ENCODE data around the gene AJAP1.
"Not testable (repeated sequence)": the region's sequence is repeated elsewhere in the genome, so short reads cannot be mapped to it uniquely, and the experiment has no call there.

The AJAP1 gene

DNA sequence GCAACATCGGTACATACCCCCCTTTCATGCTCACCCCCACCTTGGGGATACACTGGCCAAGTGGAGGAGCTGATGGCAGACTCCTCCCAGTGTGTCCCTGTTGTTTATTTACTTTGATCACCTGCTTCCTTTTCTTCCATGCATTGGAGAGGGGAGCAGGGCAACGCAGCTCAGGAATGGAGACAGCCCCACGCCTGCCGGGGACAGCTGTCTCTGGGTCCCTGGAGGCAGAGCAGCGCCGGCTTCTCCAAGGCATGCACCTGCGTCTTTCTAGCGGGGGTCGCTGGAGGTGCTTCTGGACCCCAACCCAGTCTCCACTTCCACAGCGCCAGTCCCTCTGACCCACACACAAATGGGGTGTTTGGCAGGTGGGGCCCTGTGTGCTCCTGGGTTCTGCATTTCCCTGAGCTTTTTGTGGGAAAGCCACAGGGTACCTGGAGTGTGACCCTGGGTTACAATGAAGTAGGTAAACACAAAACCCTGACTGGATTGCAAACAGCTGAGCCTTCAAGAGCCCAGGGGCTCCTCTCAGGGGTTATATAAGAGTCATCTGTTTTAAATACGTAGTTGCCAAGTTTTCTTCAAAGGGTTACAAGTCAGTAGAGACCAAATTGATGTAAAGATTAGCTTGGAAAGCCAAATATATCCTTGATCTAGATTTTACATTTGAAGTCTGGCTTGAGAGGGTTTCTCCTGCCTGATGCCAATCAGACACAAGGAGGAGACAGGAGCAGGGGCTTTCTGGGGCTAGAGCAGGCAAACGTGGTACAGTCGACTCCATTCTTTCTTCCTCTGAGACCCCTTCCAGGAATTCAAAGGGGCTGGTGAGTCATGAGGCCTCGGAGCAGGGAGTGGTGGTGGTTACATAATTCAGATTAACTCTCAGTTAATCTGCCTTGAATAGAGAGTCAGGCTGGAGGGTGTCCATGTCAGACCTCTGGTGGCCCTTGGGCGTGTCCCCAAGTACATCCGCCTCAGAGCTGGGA is 4.5 kb downstream of the AJAP1 start:
- no peak for DNase-seq

DNA sequence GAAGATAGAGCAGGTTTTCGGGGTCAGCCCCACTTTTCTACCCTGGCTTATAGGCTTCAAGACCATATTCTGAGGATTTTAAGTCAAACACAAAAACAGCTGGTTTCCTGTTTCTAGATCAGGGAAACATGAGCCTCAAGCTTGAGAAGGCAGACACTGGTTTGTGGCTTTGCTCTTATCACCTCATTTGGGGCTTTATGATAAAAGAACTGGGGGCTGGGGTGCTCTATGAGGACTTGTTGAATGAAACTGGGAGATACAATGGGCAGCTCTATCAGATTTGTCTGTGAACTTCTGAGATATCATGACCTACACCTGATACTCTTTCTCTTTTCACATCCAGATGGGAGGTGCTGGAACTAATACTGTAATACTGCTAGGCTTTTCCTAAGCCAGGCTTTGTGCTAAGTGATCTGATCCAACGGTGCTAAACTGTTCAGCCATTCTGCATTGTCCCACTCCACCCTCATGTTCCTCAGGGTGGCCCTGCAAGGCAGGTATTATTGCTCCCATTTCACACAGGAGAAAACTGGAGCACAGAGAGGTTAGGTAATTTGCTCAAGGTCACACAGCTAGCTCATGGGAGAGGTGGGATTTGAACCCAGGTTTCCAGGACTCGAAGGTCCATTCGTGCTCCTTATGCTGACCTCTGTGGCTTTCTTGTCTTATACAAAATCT is 6.6 kb downstream of the AJAP1 start:
- DNase-seq = no peak

DNA sequence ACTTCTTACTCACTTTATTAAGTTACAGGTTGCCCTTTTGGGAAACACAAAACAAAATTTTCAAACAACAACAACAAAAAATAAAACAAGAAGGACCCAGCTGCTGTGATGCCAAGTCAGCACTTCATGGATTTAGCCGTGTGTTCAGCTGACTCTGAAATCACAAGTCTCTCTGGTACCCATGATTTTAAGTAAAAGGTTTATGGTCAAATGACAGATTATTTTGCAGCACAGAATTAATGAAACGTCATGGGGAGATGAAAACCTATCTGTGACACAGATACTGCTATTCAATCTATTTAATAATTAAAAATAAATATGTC is 7.1 kb downstream of the AJAP1 start:
- DNase-seq = no peak

DNA sequence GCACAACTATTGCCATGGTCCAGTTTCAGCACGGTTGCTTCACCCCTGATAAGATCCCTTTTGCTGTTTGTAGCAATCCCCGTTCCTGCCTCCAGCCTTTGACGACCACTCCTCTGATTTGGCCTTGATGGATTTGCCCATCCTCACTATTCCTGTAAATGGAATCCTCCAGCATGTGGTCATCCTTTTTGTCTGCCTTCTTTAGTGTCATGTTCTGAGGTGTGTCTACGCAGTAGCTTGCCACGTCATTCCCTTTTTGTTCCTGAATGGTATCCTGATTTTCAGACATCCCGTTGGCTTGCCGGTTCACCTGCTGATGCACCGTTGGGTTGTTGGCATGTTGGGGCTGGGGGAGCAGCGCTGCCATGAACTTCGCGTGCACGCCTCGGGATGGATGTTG is 7.8 kb downstream of the AJAP1 start:
- no peak for DNase-seq

DNA sequence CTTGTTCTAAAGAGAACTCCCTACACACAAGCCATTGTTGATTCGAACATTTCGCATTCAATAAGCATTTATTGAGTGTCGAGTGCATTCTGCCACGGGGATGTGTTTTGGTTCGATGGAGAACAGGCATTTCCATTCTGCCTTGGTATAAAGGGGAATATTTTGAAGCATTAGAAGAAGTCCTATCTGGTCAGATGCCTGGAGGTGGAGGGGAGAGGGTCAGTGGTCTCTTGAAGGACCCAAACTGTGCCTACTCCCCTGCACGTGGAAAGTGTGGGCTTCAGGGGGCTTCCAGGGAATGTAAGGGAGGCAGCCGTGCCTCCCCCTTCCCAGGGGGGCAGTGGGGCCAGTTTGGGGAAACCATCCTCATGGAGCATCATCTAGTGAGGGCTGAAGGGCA is 8.3 kb downstream of the AJAP1 start:
- no peak for DNase-seq

DNA sequence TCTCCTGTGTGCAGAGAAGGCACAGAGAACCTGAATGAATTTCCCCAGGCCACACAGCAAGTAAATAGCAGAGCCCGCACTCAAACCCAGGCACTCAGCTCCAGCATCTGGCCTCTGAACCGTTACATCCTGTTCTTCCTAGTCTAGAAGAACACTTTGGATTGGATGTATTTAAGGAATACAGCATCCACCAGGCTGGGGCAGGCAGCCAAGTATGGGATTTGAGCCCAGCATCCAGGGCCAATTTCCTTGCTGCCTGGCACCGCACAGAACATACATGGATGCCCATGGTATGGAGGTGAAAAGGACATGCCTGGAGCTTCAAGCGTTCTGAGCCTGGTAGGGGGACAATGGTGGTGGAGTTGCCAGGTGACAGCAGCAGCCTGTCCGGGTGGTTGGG is 9.7 kb downstream of the AJAP1 start:
- no peak for DNase-seq

DNA sequence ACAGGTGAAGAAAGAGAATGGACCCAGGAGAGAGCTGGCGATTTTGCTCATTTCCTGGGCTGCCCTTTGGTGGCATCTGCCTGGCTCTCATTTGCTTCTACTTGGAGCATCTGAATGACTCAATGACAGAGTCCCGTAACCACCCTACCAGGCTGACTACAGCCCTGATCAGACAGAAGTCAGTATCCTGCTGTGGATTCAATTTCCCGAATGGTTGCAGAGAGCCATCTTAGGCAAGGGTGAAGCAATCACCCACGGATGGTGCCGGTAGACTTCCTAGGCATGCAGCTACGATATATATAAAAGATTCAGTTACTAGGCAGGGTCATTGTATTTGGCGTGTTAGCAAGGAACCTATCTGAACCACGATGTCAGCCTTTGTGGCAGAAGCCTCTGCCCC is 10.2 kb downstream of the AJAP1 start:
- DNase-seq = no peak

DNA sequence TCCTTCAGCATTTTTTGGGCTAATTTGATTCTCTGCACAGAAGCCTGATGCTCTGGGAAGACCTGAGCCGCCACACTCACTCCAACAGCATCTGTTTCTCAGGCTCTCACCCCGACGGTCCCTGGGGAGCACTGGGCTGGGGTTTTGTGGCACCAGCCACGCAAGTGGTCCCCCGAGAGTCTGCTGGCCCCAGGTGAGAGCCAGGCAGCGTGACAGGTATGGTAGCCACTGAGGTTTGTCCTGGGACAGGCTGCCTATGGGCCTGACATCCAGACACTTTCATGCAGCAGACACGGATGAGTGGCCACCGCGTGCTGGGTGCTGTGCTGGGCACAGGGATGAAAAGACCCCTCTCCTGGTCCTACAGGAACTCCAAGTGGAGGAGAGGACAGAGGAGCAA is 11.0 kb downstream of the AJAP1 start:
- no peak for DNase-seq

DNA sequence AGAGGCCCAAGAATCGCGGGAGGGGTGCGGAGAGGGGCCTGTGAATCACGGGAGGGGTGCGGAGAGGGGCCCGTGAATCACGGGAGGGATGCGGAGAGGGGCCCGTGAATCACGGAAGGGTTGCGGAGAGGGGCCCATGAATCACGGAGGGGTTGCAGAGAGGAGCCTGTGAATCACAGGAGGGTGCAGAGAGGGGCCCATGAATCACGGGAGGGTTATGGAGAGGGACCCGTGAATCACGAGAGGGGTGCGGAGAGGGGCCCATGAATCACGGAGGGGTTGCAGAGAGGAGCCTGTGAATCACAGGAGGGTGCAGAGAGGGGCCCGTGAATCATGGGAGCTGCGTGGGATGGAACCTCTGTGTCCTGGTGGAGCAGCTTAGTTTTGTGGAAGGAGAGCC is 12.3 kb downstream of the AJAP1 start:
- not testable (repeated sequence) for DNase-seq

DNA sequence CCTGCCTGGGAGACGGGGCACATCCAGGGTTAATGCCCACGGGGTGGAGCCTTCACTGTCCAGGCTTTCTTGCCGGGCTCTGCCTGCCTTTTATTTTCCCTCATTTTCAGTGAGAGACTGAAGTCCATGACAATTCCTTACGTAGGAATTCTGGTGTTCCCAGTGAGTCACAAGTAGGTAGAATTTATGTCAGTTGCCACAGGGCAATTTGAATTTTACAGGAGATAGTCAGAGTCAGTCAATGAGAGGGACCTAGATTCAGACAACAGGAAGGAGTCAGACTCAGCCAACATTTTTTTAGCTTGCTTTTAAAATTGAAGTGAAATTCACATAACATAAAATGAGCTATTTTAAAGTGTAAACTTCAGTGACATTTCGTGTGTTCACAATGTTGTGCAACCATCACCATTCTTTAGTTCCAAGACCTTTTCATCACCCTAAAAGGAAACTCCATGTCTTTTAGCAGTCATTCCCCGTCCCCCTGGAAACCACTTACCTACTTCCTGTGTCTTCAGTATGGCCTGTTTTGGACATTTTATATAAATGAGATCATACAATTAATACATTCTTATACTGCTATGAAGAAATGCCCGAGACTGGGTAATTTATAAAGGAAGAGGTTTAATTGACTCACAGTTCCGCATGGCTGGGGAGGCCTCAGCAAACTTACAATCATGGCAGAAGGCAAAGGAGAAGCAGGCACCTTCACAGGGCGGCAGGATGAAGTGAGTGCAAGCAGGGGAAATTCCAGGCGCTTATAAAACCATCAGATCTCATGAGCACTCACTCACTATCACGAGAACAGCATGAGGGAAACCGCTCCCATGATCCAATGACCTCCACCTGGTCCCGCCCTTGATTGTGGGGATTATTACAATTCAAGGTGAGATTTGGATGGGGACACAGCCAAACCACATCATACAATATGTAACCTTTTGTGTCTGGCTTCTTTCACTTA is 14.6 kb downstream of the AJAP1 start:
- no peak for DNase-seq

DNA sequence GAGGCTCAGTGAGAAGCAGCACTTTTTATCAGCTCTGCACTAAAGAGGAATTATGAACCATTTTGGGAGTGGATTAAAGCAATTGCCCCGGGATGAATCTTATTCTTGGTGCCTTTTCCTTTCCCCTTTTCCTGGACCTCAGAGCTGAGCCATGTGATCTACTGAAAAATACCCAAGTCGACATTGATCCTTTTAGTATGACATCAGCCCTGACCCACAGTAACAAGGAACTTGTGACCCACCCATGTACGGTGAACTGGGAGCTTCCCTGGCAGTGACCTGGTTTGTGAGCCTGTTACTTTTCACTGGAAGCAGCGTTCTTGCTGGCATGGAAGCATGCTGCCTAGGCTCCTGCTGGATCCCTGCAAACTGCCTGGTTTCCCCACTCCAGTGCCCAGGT is 15.9 kb downstream of the AJAP1 start:
- no peak for DNase-seq

DNA sequence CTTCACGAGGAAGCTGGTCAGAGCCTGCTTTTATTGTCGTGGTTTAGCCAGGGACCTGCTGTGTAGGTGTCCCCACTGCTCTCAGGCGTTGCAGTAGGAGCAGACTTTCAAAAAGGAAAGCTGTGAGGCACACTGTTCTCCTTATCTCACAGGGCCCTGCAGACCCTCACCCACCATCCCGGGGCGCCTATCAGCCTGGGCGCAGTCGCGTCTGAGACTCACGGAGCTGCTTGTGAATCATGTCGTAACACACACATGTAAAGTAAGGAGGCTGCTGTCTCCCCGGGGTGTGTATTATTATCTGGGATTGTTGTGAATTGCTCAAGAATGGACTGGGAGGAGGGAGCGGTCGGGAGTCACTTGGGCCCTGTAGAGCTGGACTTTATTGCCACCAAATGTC is 17.4 kb downstream of the AJAP1 start:
- no peak for DNase-seq

DNA sequence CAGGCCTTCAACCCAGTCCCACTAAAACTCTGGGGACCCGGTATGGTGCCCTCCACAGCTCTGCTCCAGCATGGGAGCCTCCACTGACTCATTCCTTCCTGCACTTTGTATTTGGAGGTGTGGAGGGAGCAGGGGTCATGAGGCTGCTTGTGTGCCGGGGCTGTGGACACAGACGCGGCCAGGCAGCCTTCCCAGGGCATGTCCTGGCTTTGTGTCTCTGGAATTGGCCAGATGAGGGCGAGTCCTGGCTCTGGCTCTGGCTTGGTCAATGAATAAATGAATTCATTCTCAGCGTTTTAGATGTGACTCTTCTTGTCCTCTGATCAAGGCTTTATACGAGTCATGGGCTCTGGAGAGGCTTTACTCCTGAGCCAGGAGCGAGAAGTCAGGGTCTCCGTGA is 19.1 kb downstream of the AJAP1 start:
- DNase-seq = no peak

DNA sequence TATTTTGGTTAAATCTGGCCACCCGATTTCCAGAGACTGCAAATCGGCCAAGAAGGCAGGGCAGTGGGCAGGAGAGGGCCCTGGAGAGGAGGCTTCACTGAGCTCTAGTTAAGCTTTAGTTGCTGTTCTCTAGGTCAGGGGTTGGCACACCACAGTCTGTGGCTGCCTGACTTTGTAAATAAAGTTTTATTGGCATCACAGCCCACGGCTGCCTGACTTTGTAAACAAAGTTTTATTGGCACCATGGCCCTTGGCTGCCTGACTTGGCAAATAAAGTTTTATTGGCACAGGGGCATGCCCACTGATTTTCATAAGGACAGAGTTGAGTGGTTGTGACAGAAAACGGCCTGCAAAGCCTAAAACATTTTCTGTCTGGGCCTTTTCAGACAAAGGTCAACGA is 19.7 kb downstream of the AJAP1 start:
- no peak for DNase-seq

DNA sequence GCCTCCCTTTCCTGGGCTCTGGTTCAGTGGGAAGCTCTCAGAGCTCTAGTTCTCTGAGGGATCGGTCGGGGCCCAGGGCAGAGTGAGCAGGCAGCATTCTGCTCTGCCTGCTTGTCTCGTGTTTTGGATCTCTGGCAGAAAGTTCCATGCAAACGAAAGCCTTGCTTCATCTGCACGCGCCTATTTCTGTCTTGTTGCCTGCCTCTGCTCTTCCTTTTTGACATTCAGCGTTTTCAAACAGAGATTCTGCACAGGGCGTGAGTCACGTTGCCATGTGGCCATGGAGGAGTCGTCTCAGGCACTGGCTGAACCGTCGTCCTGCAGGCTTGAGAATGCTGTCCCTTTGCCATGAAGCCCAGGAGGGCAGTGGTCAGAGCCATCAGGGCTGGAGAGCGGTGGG is 20.3 kb downstream of the AJAP1 start:
- no peak for DNase-seq

DNA sequence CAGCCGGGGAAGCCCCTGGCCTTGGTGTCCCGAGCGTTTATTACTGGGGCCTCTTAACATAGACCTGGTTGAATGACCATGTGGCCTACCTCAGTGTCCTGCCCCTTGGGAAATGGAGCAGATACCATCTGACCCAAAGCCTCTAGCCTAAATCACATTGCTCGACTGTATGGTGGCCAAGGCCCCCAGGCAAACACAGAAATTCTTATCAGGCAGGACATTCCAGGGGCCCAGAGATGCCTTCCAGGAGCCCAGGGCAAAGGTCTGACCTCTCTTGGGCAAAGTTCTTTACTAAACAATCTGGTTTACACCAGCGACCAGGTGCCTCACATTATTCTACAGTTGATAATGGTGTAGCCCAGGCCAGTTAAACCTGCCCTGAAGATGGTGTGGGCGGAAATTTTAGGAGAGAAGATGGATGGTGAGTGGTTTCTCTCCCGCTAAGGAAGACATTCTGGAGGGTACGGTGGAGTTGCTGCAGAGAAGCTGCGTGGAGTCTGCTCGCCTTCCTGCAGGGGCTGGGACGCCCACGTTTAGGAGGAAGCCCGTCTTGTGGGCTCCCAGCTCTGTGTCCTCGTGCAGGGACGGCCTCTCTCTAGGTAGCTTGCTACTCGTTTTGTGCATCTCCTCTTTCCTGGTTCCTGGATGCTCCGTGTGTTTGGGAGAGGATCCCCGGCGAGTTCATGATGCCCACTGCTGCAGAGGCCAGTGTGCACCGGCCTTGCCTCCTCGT is 21.2 kb downstream of the AJAP1 start:
- no peak for DNase-seq

DNA sequence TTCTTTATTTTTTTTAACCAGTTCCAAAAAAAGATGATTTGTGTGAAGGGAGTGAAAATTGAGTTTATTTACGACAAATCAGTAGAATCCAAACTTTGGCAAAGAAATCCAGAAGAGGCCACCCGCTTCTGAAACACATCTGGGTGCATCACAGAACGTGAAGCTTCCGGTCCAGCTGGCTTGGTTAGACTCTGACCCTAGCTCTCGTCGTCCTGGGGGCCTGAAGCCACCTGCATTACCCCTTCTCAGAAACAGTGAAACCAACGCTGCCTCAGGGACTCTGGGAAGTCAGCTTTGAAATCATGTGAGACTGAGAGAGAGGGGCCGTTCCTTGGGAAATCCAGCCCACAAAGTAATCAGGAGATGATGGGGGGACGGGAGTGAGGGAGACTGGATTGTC is 21.8 kb downstream of the AJAP1 start:
- no peak for DNase-seq

DNA sequence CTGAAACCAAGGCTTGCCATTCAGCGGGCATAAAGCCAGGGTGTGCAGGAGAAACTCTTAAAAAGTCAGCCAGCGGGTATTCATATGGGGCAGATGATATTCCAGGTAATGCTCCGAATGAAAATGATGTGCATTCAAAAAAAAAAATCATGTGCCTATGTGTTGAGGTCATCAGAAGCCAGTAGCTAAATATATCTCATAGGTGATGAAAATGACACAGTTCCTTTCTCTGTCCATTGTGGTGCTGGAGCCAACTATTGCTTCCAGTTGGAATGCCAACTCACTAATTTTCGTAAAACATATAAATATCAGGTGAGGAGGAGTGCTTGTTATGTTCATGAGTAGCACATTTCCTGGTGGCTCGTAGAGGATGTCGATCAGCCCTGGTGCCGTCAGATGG is 23.2 kb downstream of the AJAP1 start:
- DNase-seq = no peak

DNA sequence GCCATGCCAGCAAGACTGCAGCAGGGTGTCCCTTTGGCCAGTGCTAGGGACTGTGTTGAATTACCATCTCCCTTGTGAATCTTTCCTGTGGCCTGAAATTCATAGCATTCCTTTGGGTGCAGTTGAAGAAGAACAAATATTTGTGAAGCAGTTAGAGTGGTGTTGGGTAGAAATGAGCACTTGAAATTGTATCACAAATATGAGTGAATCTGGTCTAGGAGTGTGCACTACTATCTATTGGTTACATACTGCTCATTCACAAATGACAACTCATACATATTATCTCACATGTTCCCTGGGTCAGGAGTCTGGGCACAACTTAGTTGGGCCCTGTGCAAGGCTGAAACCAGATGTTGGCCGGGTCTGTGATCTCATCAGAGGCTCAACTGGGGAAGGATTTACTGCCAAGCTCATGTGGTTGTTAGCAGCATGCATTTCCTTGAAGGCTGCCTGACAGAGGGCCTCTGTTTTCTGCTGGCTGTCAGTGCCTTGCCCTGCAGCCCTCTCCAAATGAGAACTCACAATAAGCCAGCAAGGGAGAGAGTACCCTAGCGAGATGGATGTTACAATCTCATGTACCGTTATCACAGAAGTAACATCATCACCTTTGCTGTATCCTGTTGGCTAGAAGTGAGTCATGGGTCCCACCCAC is 23.8 kb downstream of the AJAP1 start:
- no peak for DNase-seq

DNA sequence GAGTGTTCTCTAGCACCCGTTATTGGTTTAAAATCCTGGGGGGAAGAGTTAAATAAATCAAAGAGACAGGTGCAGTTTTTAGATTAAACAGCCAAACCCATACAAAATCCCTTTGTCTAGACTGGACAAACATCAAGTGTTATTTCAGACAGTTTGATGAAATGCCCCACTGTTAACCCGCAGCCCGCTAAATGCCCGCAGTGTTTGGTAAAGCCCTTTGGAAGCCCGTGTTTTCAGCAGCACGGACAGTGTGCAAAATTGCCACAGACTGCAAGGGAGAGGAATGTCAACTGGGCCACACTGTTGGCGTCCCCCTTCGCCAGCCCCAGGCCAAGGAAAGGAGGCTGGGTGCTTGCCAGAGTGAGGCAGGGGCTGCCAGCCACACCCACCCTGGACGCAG is 26.6 kb downstream of the AJAP1 start:
- no peak for DNase-seq

DNA sequence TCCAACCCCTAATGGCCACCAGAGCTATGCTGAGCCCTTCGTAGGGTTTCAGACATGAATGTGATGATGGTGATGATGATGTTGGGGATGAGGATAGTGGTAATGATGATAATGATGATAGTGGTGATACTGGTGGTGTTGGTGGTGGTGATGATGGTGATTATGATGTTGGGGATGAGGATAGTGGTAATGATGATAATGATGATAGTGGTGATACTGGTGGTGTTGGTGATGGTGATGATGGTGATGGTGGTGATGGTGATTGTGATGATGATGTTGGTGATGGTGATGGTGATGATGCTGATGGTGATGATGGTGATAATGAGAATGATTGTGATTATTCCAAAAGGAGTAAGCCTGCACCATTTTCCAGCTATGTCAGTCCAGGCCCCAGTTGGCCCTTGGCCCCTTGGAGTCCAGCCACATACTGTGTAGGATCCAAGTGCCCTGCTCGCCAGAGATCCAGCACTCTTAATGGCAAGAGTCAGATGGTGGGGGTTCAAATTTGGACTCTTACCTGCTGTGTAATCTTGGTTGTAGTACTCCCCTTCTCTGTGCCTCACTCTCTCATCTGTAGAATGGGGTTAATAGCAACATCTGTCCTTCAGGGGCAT is 28.3 kb downstream of the AJAP1 start:
- DNase-seq = no peak

DNA sequence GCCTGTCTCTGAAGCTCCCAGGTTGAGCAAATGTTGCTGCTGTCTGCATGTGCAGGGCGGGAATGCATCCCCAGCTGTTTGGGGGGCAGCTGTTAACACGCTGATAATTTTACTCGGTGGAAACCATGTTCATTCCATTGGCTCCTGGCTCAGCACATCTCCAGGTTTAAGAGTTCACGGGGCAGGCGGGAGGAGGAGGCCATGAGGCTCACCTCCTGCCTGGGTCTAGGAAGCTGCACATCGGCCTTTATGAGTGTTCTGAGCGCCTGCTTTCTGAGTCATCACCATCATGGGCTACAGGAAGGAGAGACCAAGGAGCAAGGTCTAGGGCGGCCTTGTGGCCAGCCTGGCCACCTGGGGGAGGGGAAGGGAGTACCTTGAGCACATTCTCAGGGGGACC is 29.7 kb downstream of the AJAP1 start:
- DNase-seq = no peak
